GM12892 (cell line): ENCODE data around the gene ZNF84.

ENCODE experiments used
- POLR2A ChIP-seq: IDR thresholded peaks from 2 replicates; pipeline ENCODE4 v1.6.1; 2011; ENCODE audit warnings: low read depth, low read length, control low read depth
- POLR2AphosphoS5 ChIP-seq: IDR thresholded peaks from 2 replicates; pipeline ENCODE4 v1.6.1; 2011; ENCODE audit warnings: low read depth, low read length, control low read depth
- TAF1 ChIP-seq: IDR thresholded peaks from 2 replicates; pipeline ENCODE4 v1.6.1; 2011; ENCODE audit warnings: low read depth, mild to moderate bottlenecking, control low read depth, low read length, borderline replicate concordance

DNA sequence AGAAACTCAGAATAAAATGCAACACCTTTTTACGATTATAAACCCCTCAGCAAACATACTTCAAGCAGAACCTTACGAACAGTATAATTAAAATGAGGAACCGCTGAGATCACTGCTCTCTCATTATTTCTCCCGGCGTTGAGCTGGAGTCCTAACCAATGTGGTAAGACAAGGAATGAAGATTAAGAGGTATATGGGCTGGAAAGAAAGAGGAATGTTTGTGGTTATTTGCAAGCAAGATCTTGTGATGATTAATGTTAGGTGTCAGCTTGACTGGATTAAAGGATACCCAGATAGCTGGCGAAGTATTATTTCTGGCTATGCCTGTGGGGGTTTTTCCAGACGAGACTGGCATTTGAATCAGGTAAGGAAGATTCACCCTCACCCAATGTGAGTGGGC, 10.3 kb upstream of the ZNF84 start:
- TF ChIP-seq POLR2A = no peak
- no peak for TF ChIP-seq POLR2AphosphoS5
- no peak for TF ChIP-seq TAF1
